A549 (cell line): ENCODE results near the gene NFATC3.

Experiments
- CTCF ChIP-seq: fragments of >200 bp; sonication (Bioruptor Twin); formaldehyde crosslinking; IDR thresholded peaks from 3 replicates; pipeline ENCODE4 v1.5.1; 2016
- POLR2A ChIP-seq: IDR thresholded peaks from 2 replicates; pipeline ENCODE4 v1.6.1; 2012; ENCODE audit warnings: mild to moderate bottlenecking, low read length

DNA sequence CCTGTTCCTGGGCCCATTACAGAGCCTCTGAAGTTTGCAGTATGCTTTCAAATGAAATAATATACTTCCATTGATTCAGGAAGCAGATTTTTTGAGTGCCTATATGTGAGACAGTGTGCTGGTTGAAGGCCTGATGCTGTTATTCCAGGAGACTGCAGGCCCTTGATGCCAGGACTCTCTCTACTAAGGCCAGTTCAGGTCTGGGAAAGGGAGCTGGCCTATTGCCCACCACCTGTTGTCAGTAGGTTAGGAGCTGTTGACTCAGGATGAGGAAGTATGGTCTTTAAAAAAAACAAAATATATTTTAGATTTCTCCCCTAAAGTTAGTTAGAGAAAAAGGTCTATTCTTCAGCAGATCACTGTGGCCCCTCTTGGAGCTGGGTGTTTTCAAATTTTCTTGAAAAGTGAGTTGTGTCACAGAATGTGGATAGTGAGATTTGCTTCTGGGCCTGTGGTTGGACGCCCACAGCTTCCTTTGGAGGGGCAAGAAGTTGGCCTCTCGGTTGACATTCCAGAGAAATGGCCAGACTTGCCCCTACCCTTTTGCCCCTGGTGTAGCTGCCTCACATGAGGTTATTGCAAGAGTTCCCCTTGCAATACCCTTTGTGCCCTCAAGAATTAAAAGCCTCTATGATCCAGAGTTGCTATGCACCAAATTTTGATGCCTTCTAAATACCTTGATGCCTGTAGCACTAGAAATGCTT lies 142.8 kb downstream of the NFATC3 start:
- no peak for TF ChIP-seq CTCF
- TF ChIP-seq POLR2A = no peak
